ENCODE measurements around the gene CNTN1.

The CNTN1 gene

GRCh38 chr12:40907115-40907527 lies 214.9 kb downstream of the CNTN1 start:
- H4K91ac ChIP-seq (ENCODE audit: low read depth, low read length, poor library complexity) = no peak overlapping the region
- no peak overlapping the region for H3K27ac ChIP-seq (replicated peaks; ENCODE audit: low read length)
- H2AK5ac ChIP-seq (ENCODE audit: low read depth, low read length) = no peak overlapping the region
- no peaks in the 10 kb centered on the region for H3K36me3 ChIP-seq (replicated peaks in 1 of 2; ENCODE audit: control insufficient read depth in 2 of 2, insufficient read depth in 2 of 2, low read length in 2 of 2)
- H2BK5ac ChIP-seq (ENCODE audit: low read length) = no peak overlapping the region
- no CpG with 5 or more reads among the region's 4 CpGs for WGBS, 2 donors (ENCODE audit: extremely low coverage in 2 of 2, insufficient read length in 2 of 2, insufficient replicate concordance in 1 of 2)
- H3K23ac ChIP-seq (ENCODE audit: low read depth, low read length, poor library complexity) = no peak overlapping the region
- H3K79me1 ChIP-seq (ENCODE audit: low read depth, low read length) = no peaks in the 10 kb centered on the region
- no peak overlapping the region for H3K4ac ChIP-seq (ENCODE audit: low read length)
- H3K4me3 ChIP-seq (ENCODE audit: low read length in 2 of 2) = no peak overlapping the region
- DNase-seq (ENCODE audit: low spot score) = no peak
- H2BK120ac ChIP-seq (ENCODE audit: low read depth, low read length) = no peak overlapping the region
- H3K18ac ChIP-seq (ENCODE audit: low read length) = no peak overlapping the region
- H3K14ac ChIP-seq (ENCODE audit: low read length) = no peak overlapping the region
- H3K4me2 ChIP-seq (ENCODE audit: insufficient read depth, low read length, poor library complexity, severe bottlenecking) = no peak overlapping the region
- no peaks in the 10 kb centered on the region for H3K4me1 ChIP-seq (ENCODE audit: control insufficient read depth in 2 of 2, insufficient read depth in 1 of 2, low read depth in 1 of 2, low read length in 2 of 2)
- H3K9me3 ChIP-seq (replicated peaks in 1 of 2; ENCODE audit: control insufficient read depth in 2 of 2, insufficient read depth in 1 of 2, low read depth in 1 of 2, low read length in 2 of 2) = no peaks in the 10 kb centered on the region
- no peak overlapping the region for H4K8ac ChIP-seq (ENCODE audit: low read depth, low read length)
- no peak overlapping the region for H2AFZ ChIP-seq (ENCODE audit: low read length)
- H3K27me3 ChIP-seq (ENCODE audit: control insufficient read depth in 3 of 3, insufficient read depth in 3 of 3, low read depth in 1 of 3, low read length in 3 of 3) = no peaks in the 10 kb centered on the region
- no peak overlapping the region for H2BK15ac ChIP-seq (ENCODE audit: low read length)
- H2BK12ac ChIP-seq (ENCODE audit: low read length) = no peak overlapping the region
- no peak overlapping the region for H3K9ac ChIP-seq (ENCODE audit: low read depth, low read length, poor library complexity)

GRCh38 chr12:40911676-40912075 lies 219.4 kb downstream of the CNTN1 start:
- Histone ChIP-seq H4K8ac (ENCODE audit: low read depth, low read length) (no peak overlapping the region), H3K14ac (ENCODE audit: low read length) (no peak overlapping the region), H3K27ac (replicated peaks; ENCODE audit: low read length) (no peak overlapping the region), H3K4me1 (ENCODE audit: control insufficient read depth in 2 of 2, insufficient read depth in 1 of 2, low read depth in 1 of 2, low read length in 2 of 2) (no peaks in the 10 kb centered on the region), H3K79me1 (ENCODE audit: low read depth, low read length) (no peaks in the 10 kb centered on the region), H3K27me3 (ENCODE audit: control insufficient read depth in 3 of 3, insufficient read depth in 3 of 3, low read depth in 1 of 3, low read length in 3 of 3) (no peaks in the 10 kb centered on the region), H3K9ac (ENCODE audit: low read depth, low read length, poor library complexity) (no peak overlapping the region), H3K4me3 (ENCODE audit: low read length in 2 of 2) (no peak overlapping the region), H3K23ac (ENCODE audit: low read depth, low read length, poor library complexity) (no peak overlapping the region), H3K18ac (ENCODE audit: low read length) (no peak overlapping the region), H2AK5ac (ENCODE audit: low read depth, low read length) (no peak overlapping the region), H2BK15ac (ENCODE audit: low read length) (no peak overlapping the region), H2AFZ (ENCODE audit: low read length) (no peak overlapping the region), H4K91ac (ENCODE audit: low read depth, low read length, poor library complexity) (no peak overlapping the region), H3K36me3 (replicated peaks in 1 of 2; ENCODE audit: control insufficient read depth in 2 of 2, insufficient read depth in 2 of 2, low read length in 2 of 2) (no peaks in the 10 kb centered on the region), H2BK120ac (ENCODE audit: low read depth, low read length) (no peak overlapping the region), H2BK12ac (ENCODE audit: low read length) (no peak overlapping the region), H3K4me2 (ENCODE audit: insufficient read depth, low read length, poor library complexity, severe bottlenecking) (no peak overlapping the region), H2BK5ac (ENCODE audit: low read length) (no peak overlapping the region), H3K9me3 (replicated peaks in 1 of 2; ENCODE audit: control insufficient read depth in 2 of 2, insufficient read depth in 1 of 2, low read depth in 1 of 2, low read length in 2 of 2) (no peaks in the 10 kb centered on the region), H3K4ac (ENCODE audit: low read length) (no peak overlapping the region)
- no CpG with 5 or more reads among the region's 3 CpGs for WGBS, 2 donors (ENCODE audit: extremely low coverage in 2 of 2, insufficient read length in 2 of 2, insufficient replicate concordance in 1 of 2)
- no peak for DNase-seq (ENCODE audit: low spot score)

- Histone ChIP-seq H4K8ac (ENCODE audit: low read depth, low read length) (no peak overlapping the region), H3K27me3 (ENCODE audit: control insufficient read depth in 3 of 3, insufficient read depth in 3 of 3, low read depth in 1 of 3, low read length in 3 of 3) (no peaks in the 10 kb centered on the region), H3K27ac (replicated peaks; ENCODE audit: low read length) (no peak overlapping the region), H3K9ac (ENCODE audit: low read depth, low read length, poor library complexity) (no peak overlapping the region), H3K4me3 (ENCODE audit: low read length in 2 of 2) (no peak overlapping the region), H2AK5ac (ENCODE audit: low read depth, low read length) (no peak overlapping the region), H3K9me3 (replicated peaks in 1 of 2; ENCODE audit: control insufficient read depth in 2 of 2, insufficient read depth in 1 of 2, low read depth in 1 of 2, low read length in 2 of 2) (no peaks in the 10 kb centered on the region), H2AFZ (ENCODE audit: low read length) (no peak overlapping the region), H3K23ac (ENCODE audit: low read depth, low read length, poor library complexity) (no peak overlapping the region), H3K4me2 (ENCODE audit: insufficient read depth, low read length, poor library complexity, severe bottlenecking) (no peak overlapping the region), H3K4me1 (ENCODE audit: control insufficient read depth in 2 of 2, insufficient read depth in 1 of 2, low read depth in 1 of 2, low read length in 2 of 2) (no peaks in the 10 kb centered on the region), H2BK5ac (ENCODE audit: low read length) (no peak overlapping the region), H2BK120ac (ENCODE audit: low read depth, low read length) (no peak overlapping the region), H3K79me1 (ENCODE audit: low read depth, low read length) (no peaks in the 10 kb centered on the region), H3K18ac (ENCODE audit: low read length) (no peak overlapping the region), H3K36me3 (replicated peaks in 1 of 2; ENCODE audit: control insufficient read depth in 2 of 2, insufficient read depth in 2 of 2, low read length in 2 of 2) (no peaks in the 10 kb centered on the region), H2BK15ac (ENCODE audit: low read length) (no peak overlapping the region), H3K14ac (ENCODE audit: low read length) (no peak overlapping the region), H2BK12ac (ENCODE audit: low read length) (no peak overlapping the region), H3K4ac (ENCODE audit: low read length) (no peak overlapping the region), H4K91ac (ENCODE audit: low read depth, low read length, poor library complexity) (no peak overlapping the region)
- WGBS, 2 donors (ENCODE audit: extremely low coverage in 2 of 2, insufficient read length in 2 of 2, insufficient replicate concordance in 1 of 2) = no CpG with 5 or more reads among the region's 2 CpGs
- DNase-seq (ENCODE audit: low spot score) = no peak
Observed at GRCh38 chr12:40915172-40915571, 222.9 kb downstream of the CNTN1 start.

- H3K9me3 ChIP-seq (replicated peaks in 1 of 2; ENCODE audit: control insufficient read depth in 2 of 2, insufficient read depth in 1 of 2, low read depth in 1 of 2, low read length in 2 of 2) = no peaks in the 10 kb centered on the region
- H2BK120ac ChIP-seq (ENCODE audit: low read depth, low read length) = no peak overlapping the region
- H3K27me3 ChIP-seq (ENCODE audit: control insufficient read depth in 3 of 3, insufficient read depth in 3 of 3, low read depth in 1 of 3, low read length in 3 of 3) = no peaks in the 10 kb centered on the region
- no peak overlapping the region for H3K14ac ChIP-seq (ENCODE audit: low read length)
- no peak overlapping the region for H2AK5ac ChIP-seq (ENCODE audit: low read depth, low read length)
- no peak overlapping the region for H3K4ac ChIP-seq (ENCODE audit: low read length)
- no peak for DNase-seq (ENCODE audit: low spot score)
- no peak overlapping the region for H4K91ac ChIP-seq (ENCODE audit: low read depth, low read length, poor library complexity)
- H3K9ac ChIP-seq (ENCODE audit: low read depth, low read length, poor library complexity) = no peak overlapping the region
- no peak overlapping the region for H3K27ac ChIP-seq (replicated peaks; ENCODE audit: low read length)
- no peaks in the 10 kb centered on the region for H3K79me1 ChIP-seq (ENCODE audit: low read depth, low read length)
- no peak overlapping the region for H3K4me2 ChIP-seq (ENCODE audit: insufficient read depth, low read length, poor library complexity, severe bottlenecking)
- H3K23ac ChIP-seq (ENCODE audit: low read depth, low read length, poor library complexity) = no peak overlapping the region
- no peaks in the 10 kb centered on the region for H3K4me1 ChIP-seq (ENCODE audit: control insufficient read depth in 2 of 2, insufficient read depth in 1 of 2, low read depth in 1 of 2, low read length in 2 of 2)
- H2BK12ac ChIP-seq (ENCODE audit: low read length) = no peak overlapping the region
- H3K4me3 ChIP-seq (ENCODE audit: low read length in 2 of 2) = no peak overlapping the region
- WGBS, 2 donors (ENCODE audit: extremely low coverage in 2 of 2, insufficient read length in 2 of 2, insufficient replicate concordance in 1 of 2) = no CpG with 5 or more reads among the region's 6 CpGs
- no peak overlapping the region for H2BK5ac ChIP-seq (ENCODE audit: low read length)
- no peak overlapping the region for H3K18ac ChIP-seq (ENCODE audit: low read length)
- H2AFZ ChIP-seq (ENCODE audit: low read length) = no peak overlapping the region
- no peaks in the 10 kb centered on the region for H3K36me3 ChIP-seq (replicated peaks in 1 of 2; ENCODE audit: control insufficient read depth in 2 of 2, insufficient read depth in 2 of 2, low read length in 2 of 2)
- H4K8ac ChIP-seq (ENCODE audit: low read depth, low read length) = no peak overlapping the region
- H2BK15ac ChIP-seq (ENCODE audit: low read length) = no peak overlapping the region
Observed at GRCh38 chr12:40917561-40917960, 225.3 kb downstream of the CNTN1 start.

Data from neuronal stem cell (in vitro differentiated cells).